Adrenal gland (tissue), 5 donors: Measurements from ENCODE around the gene SVEP1.

Source experiments
- POLR2A ChIP-seq, 2 donors: fragments of 450-650 bp; IDR thresholded peaks; one replicate each; pipeline ENCODE4 v1.6.1; 2017; ENCODE audit warnings: antibody characterized with exemption in 2 of 2, mild to moderate bottlenecking in 2 of 2, moderate library complexity in 1 of 2
- TF ChIP-seq, protein P1 (sequence below), 6 experiments: fragments of 450-650 bp in 4 of 6; fragments of 200-600 bp in 2 of 6; sonication (generic) in 1 of 6; IDR thresholded peaks; 1 replicate in 5 of 6; 2 replicates in 1 of 6; pipeline versions ENCODE4 v1.5.1 to v1.8.0; 2016 to 2021; ENCODE audit warnings: antibody characterized with exemption in 6 of 6, mild to moderate bottlenecking in 2 of 6, moderate library complexity in 1 of 6
- donor health status: DM: no; HTN: no; CAD: no.

DNA sequence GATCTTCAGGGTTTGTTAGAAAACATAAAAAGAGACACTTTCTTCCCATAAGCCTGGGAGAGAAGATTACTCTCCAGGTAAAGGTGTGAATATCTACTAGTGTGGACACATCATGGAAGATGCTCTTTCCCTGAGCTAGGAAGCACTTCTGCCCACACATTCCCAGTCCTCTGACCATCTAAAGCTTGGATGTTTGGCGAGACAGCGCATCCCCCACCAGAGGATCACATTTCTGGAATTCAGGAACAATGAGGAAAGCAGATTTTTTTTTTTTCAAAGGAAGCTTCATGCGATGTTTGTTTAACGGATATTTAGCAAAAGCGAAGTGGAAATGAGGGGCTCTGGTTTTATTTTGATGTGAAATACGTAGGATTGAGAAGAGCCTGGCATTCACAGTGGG is 6.2 kb downstream of the SVEP1 start:
- no peak for TF ChIP-seq POLR2A (IDR thresholded peaks at IDR 0.05)
- TF ChIP-seq, protein P1, sequence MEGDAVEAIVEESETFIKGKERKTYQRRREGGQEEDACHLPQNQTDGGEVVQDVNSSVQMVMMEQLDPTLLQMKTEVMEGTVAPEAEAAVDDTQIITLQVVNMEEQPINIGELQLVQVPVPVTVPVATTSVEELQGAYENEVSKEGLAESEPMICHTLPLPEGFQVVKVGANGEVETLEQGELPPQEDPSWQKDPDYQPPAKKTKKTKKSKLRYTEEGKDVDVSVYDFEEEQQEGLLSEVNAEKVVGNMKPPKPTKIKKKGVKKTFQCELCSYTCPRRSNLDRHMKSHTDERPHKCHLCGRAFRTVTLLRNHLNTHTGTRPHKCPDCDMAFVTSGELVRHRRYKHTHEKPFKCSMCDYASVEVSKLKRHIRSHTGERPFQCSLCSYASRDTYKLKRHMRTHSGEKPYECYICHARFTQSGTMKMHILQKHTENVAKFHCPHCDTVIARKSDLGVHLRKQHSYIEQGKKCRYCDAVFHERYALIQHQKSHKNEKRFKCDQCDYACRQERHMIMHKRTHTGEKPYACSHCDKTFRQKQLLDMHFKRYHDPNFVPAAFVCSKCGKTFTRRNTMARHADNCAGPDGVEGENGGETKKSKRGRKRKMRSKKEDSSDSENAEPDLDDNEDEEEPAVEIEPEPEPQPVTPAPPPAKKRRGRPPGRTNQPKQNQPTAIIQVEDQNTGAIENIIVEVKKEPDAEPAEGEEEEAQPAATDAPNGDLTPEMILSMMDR (IDR thresholded peaks at IDR 0.05): no peak
